Ishikawa (cell line): ENCODE data around the gene RBM5.

ENCODE experiments used
- CREB1 ChIP-seq: IDR thresholded peaks from 2 replicates; pipeline ENCODE4 v1.6.1; 2012; ENCODE audit warnings: low read depth
- RAD21 ChIP-seq: IDR thresholded peaks from 2 replicates; pipeline ENCODE4 v1.6.1; 2012; ENCODE audit warnings: low read depth
- TEAD4 ChIP-seq: IDR thresholded peaks from 2 replicates; pipeline ENCODE4 v1.6.1; 2012
- YY1 ChIP-seq: IDR thresholded peaks from 2 replicates; pipeline ENCODE4 v1.6.1; 2012; ENCODE audit warnings: low read depth
- ZBTB7A ChIP-seq: IDR thresholded peaks from 2 replicates; pipeline ENCODE4 v1.6.1; 2012; ENCODE audit warnings: low read depth
- TF ChIP-seq, protein P1 (sequence below): IDR thresholded peaks from 2 replicates; pipeline ENCODE4 v1.6.1; 2012; ENCODE audit warnings: low read depth, mild to moderate bottlenecking
- TF ChIP-seq, protein P2 (sequence below): IDR thresholded peaks from 2 replicates; pipeline ENCODE4 v1.6.1; 2012

DNA sequence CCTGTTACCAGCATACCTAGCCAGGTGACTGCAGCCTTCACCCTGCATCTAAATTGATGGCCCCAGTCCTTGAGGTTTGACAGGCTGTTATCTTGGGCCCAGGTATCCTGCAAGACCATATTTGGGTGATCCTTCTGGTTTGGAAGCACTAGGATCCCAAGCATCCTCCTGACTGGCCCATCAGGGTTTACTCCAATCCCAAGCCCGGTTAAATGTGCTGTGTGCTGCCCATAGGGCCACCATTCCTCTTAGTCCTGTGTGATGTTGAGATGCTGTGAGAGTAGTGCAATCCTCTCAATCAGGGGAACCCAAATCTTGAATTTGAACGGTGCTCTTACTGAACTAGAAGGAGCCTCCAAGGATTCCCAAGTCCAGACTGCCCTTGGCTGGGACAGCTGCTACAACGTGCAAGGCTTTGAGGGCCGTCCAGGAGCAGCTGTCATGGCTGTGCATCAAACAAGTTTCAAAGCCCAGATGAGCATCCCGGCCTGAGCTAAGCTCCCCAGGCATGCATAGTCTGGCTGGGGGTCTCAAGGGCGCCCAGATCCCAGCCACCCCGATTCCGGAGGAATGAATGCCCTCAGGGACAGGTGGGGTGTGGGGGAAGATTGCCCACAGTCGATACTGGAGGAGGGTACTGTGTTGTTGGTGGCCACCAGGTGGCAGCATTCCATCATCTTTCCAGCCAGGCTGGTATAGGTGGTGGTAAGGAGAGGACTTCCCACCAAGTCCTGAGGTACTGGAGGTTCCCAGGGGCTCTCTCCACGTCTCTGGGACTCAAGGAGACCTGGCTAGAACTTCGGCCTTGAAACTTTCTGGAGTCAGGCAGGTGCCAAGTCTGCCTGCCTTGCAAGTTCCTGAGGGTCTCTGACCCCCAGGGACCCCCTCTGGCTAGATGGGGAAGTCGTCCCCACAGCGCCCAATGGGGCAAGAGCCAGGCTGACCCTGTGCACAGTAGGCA, 32.6 kb downstream of the RBM5 start:
- TF ChIP-seq RAD21 (peak; percentile 97), YY1 (no peak), TEAD4 (no peak), CREB1 (no peak), ZBTB7A (peak; percentile 26; the same call in 1 of the 2 replicates)
- TF ChIP-seq, protein P1, sequence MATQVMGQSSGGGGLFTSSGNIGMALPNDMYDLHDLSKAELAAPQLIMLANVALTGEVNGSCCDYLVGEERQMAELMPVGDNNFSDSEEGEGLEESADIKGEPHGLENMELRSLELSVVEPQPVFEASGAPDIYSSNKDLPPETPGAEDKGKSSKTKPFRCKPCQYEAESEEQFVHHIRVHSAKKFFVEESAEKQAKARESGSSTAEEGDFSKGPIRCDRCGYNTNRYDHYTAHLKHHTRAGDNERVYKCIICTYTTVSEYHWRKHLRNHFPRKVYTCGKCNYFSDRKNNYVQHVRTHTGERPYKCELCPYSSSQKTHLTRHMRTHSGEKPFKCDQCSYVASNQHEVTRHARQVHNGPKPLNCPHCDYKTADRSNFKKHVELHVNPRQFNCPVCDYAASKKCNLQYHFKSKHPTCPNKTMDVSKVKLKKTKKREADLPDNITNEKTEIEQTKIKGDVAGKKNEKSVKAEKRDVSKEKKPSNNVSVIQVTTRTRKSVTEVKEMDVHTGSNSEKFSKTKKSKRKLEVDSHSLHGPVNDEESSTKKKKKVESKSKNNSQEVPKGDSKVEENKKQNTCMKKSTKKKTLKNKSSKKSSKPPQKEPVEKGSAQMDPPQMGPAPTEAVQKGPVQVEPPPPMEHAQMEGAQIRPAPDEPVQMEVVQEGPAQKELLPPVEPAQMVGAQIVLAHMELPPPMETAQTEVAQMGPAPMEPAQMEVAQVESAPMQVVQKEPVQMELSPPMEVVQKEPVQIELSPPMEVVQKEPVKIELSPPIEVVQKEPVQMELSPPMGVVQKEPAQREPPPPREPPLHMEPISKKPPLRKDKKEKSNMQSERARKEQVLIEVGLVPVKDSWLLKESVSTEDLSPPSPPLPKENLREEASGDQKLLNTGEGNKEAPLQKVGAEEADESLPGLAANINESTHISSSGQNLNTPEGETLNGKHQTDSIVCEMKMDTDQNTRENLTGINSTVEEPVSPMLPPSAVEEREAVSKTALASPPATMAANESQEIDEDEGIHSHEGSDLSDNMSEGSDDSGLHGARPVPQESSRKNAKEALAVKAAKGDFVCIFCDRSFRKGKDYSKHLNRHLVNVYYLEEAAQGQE: no peak
- TF ChIP-seq, protein P2, sequence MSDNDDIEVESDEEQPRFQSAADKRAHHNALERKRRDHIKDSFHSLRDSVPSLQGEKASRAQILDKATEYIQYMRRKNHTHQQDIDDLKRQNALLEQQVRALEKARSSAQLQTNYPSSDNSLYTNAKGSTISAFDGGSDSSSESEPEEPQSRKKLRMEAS: no peak
